H1 (cell line): ENCODE data around the gene AP1S3.

ENCODE experiments used
- ATF3 ChIP-seq: IDR thresholded peaks from 2 replicates; pipeline ENCODE4 v1.6.1; 2011; ENCODE audit warnings: low read depth, mild to moderate bottlenecking, low read length; ENCODE audit not compliant: insufficient read depth
- BACH1 ChIP-seq: IDR thresholded peaks from 2 replicates; pipeline ENCODE4 v1.6.1; 2012; ENCODE audit warnings: low read length, improper control_type of control experiment
- CTCF ChIP-seq, 3 experiments: IDR thresholded peaks; 1 replicate in 2 of 3; 2 replicates in 1 of 3; pipeline versions ENCODE4 v1.5.1 to v1.6.1; 2011; ENCODE audit warnings: low read length in 3 of 3, mild to moderate bottlenecking in 3 of 3, inconsistent platforms in 2 of 3, low read depth in 1 of 3, moderate library complexity in 1 of 3; ENCODE audit not compliant: insufficient read depth in 1 of 3; ENCODE audit errors: control extremely low read depth in 1 of 3
- EP300 ChIP-seq, 2 experiments: IDR thresholded peaks; 1 replicate in 1 of 2; 2 replicates in 1 of 2; pipeline ENCODE4 v1.6.1; 2011 to 2012; ENCODE audit warnings: low read depth in 2 of 2, low read length in 2 of 2, mild to moderate bottlenecking in 2 of 2, borderline replicate concordance in 1 of 2, inconsistent platforms in 1 of 2, moderate library complexity in 1 of 2
- EZH2 ChIP-seq: fragments of 200-600 bp; sonication (generic); IDR thresholded peaks from 2 replicates; pipeline ENCODE4 v1.7.1; 2012; ENCODE audit warnings: low read depth, mild to moderate bottlenecking, moderate library complexity, low read length, inconsistent platforms; ENCODE audit not compliant: severe bottlenecking
- GTF2F1 ChIP-seq: IDR thresholded peaks from 2 replicates; pipeline ENCODE4 v1.6.1; 2012; ENCODE audit warnings: low read depth, low read length, improper control_type of control experiment, borderline replicate concordance
- KDM5A ChIP-seq: fragments of 200-600 bp; IDR thresholded peaks from 2 replicates; pipeline ENCODE4 v1.7.1; 2012; ENCODE audit warnings: mild to moderate bottlenecking, low read length, inconsistent platforms, mixed read lengths
- MAX ChIP-seq: IDR thresholded peaks from 2 replicates; pipeline ENCODE4 v1.6.1; 2012; ENCODE audit warnings: inconsistent platforms
- POLR2A ChIP-seq, 2 experiments: IDR thresholded peaks; 1 replicate in 1 of 2; 2 replicates in 1 of 2; pipeline ENCODE4 v1.6.1; 2011; ENCODE audit warnings: low read depth in 2 of 2, low read length in 2 of 2, mild to moderate bottlenecking in 2 of 2; ENCODE audit errors: control extremely low read depth in 1 of 2
- RAD21 ChIP-seq, 2 experiments: IDR thresholded peaks in 1 of 2; conservative IDR thresholded peaks in 1 of 2; 2 replicates each; pipeline ENCODE4 v1.6.1; 2011; ENCODE audit warnings: low read depth in 2 of 2, low read length in 2 of 2, improper control_type of control experiment in 1 of 2, inconsistent platforms in 1 of 2, mild to moderate bottlenecking in 1 of 2, moderate library complexity in 1 of 2
- RFX5 ChIP-seq: IDR thresholded peaks from 2 replicates; pipeline ENCODE4 v1.6.1; 2011; ENCODE audit warnings: low read depth, low read length, improper control_type of control experiment, borderline replicate concordance
- RXRA ChIP-seq: IDR thresholded peaks from 2 replicates; pipeline ENCODE4 v1.6.1; 2011; ENCODE audit warnings: low read depth, mild to moderate bottlenecking, low read length, moderate library complexity; ENCODE audit not compliant: insufficient read depth

- no peak for TF ChIP-seq CTCF (IDR thresholded peaks at IDR 0.05; ENCODE audit: control extremely low read depth in 1 of 3, insufficient read depth in 1 of 3, low read depth in 1 of 3, low read length in 3 of 3)
- no peak for TF ChIP-seq MAX
- no peak for TF ChIP-seq GTF2F1
- TF ChIP-seq EP300 (IDR thresholded peaks at IDR 0.05; ENCODE audit: borderline replicate concordance in 1 of 2, low read depth in 2 of 2, low read length in 2 of 2) = no peak
- TF ChIP-seq BACH1 = no peak
- no peak for TF ChIP-seq EZH2
- no peak for TF ChIP-seq POLR2A (IDR thresholded peaks at IDR 0.05; ENCODE audit: control extremely low read depth in 1 of 2, low read depth in 2 of 2, low read length in 2 of 2)
- no peak for TF ChIP-seq ATF3
- TF ChIP-seq RXRA = no peak
- no peak for TF ChIP-seq KDM5A
- TF ChIP-seq RFX5 = no peak
- TF ChIP-seq RAD21 (IDR thresholded peaks at IDR 0.05 in 1 of 2, conservative IDR thresholded peaks at IDR 0.05 in 1 of 2; ENCODE audit: low read depth in 2 of 2, low read length in 2 of 2) = no peak
Measured at GRCh38 chr2:223759569-223760430, 77.6 kb downstream of the AP1S3 start.
